Epithelial cell of proximal tubule (primary cell): ENCODE measurements around the gene MYH7B. TPM values are rescaled to one million over a fixed set of nuclear protein-coding genes. Genes with fewer than 3 reads are reported as not detected.

Source experiments
- DNase-seq: peaks from one replicate; pipeline ENCODE4 v3.0.0-alpha.2; 2011; ENCODE audit warnings: low read depth
- H3K4me3 ChIP-seq: 2 replicates; pipeline ENCODE4 v1.5.1; 2011; ENCODE audit warnings: low read depth, mild to moderate bottlenecking, low read length
- total RNA-seq: library from RNA; depleted of rRNA; stranded (reverse); fragments of >200 nt; gene quantifications from 2 replicates; pipeline ENCODE4 v1.2.3, GENCODE V29; 2015
- TF ChIP-seq, protein P1 (sequence below): conservative IDR thresholded peaks from 2 replicates; pipeline ENCODE4 v1.5.1; 2012; ENCODE audit warnings: low read depth, mild to moderate bottlenecking, low read length

MYH7B gene
- total RNA-seq = not detected in 2 replicates

DNA sequence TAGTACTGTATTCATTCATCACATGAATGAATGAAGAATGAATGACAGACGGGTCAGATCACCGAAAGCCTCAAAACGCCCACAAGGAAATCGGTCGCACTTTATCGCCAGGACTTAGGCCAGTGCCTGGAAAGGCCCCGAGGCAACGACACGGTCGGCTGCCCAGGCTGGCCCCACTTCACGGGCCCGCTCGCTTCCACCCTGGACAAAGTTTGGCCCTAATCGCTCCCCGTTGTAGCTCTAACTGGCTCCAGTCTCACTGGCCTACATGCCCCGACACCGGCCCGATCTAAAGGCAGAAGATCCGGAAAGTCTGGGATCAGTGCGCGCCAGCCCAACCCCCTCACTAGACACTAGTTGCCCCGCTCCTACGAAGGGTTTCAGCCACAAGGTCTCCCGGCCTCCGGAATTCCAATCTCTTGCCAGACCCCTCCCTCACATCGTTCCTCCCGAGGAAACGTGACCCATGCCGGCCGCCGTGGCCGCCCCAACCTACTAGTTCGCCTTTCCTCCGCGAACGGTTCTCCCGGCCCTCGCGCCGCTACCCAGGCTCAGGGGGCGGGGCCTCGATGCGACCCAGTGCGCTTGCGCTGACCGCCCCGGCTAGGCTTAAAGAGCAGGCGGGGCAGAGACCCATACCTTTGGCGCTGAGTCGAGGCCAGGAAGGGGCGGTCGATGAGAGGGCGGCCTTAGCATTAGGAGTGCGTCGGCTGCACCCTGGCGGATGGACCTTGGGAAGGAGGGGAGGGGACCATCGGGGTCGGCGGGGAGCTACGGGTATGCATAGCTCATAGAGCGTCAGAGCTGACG is at the start of gene MYH7B, which contains the start of gene GSS:
Gene MYH7B (plus strand): TSS at position 638 of the 810 bp plus-strand sequence. CDS start 22,138 bp downstream, outside the sequence.
Gene GSS (minus strand): TSS at position 576 of the 810 bp plus-strand sequence. CDS start 3,954 bp downstream, outside the sequence.
- no peak for DNase-seq
- TF ChIP-seq, protein P1, sequence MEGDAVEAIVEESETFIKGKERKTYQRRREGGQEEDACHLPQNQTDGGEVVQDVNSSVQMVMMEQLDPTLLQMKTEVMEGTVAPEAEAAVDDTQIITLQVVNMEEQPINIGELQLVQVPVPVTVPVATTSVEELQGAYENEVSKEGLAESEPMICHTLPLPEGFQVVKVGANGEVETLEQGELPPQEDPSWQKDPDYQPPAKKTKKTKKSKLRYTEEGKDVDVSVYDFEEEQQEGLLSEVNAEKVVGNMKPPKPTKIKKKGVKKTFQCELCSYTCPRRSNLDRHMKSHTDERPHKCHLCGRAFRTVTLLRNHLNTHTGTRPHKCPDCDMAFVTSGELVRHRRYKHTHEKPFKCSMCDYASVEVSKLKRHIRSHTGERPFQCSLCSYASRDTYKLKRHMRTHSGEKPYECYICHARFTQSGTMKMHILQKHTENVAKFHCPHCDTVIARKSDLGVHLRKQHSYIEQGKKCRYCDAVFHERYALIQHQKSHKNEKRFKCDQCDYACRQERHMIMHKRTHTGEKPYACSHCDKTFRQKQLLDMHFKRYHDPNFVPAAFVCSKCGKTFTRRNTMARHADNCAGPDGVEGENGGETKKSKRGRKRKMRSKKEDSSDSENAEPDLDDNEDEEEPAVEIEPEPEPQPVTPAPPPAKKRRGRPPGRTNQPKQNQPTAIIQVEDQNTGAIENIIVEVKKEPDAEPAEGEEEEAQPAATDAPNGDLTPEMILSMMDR = peak; percentile 57
- H3K4me3 ChIP-seq = peak within 1 kb of the TSS; percentile 86

DNA sequence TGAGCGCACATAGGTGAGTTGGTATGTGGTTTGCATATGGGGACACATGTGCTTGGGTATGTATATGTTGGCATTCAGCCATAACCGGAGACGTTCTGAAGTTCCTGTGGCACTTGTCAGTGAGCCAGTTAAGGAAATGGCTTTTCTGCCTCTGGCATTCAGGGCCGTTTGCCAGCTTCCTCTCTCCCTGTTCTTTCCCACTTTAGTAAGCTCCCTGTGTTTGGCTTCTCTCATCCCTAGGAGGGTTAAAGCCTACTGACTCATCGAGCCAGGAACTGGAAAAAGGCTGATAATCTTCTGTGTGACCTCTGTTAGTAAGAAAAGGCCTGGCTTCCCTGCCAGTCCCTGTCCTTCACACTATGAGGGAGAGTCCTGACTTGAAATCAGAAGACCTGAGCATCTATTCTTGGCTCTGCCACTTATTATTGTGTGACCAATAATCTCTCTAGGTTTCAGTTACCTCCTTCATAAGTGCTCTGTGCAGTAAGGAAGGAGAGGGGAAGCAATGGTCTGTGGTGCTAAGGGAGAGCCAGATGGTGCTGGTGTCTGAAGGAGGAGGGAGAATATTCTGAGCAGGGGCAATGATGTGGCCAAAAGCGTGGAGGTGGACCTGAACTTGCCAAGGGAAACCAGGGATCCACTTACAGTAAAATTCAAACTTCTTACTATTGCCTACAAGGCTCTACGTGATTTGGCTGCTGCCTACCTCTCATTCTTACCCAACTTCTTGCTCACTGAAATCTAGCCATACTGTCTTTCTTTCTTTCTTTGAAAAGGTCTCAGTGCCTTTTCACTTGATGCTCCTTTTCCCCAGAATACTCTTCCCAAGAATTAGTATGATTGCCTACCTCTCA is 47.8 kb upstream of the MYH7B start:
- TF ChIP-seq, protein P1 = no peak
- H3K4me3 ChIP-seq = no peak overlapping the region
- peak; percentile 81 for DNase-seq

DNA sequence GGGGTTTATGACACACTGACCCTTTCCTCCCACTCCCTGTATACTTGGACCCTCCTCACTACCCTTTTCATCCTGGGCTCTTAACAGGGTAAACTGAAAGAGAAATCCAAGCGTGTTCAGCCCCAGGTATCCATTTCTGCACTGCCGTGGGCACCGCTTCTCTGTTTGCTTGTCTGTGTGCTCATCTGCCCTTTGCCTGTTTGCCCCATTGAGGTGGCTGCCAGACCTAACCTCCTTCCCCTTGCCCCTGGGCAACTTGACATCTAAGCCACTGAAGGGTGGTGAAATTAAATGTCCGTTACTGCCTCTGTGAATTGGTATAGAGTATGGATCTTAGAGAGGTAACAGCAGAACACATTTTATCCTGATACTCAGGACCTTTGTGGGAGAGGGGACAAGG is 40.5 kb upstream of the MYH7B start:
- TF ChIP-seq, protein P1 = no peak
- no peak for DNase-seq
- H3K4me3 ChIP-seq = no peak overlapping the region

DNA sequence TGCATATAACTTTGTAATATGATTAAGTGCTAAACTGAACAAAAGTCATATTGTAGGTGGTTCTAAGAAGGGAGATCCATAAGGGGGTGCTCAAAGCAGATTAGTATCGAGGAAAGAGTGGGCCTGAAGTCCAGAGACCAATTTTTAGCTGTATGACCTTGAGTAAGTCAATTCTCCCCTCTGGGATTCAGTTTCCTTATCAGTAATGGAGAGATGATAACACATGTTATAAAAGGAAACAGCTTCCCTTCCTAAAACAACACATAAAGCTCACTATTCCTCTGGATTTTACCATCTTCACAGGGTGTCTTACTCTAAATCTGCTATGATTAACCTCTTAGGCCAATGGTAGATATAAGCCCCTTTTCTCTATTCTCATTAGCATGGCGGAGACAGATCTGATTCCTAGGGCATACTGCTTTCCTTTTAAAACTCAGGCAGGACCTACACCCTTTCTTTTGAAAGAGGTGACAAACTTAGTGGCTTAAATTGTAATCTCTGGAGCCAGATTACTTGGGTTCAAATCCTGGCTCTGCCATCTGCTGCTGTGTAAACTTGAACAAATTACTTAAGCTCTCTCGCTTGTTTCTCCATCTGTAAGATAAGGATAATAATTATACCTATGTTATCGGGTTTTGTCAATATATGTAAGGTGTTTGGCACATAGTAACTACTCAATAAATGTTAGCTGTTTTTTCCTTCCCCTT is 39.8 kb upstream of the MYH7B start:
- H3K4me3 ChIP-seq = no peak overlapping the region
- no peak for DNase-seq
- TF ChIP-seq, protein P1 = no peak

DNA sequence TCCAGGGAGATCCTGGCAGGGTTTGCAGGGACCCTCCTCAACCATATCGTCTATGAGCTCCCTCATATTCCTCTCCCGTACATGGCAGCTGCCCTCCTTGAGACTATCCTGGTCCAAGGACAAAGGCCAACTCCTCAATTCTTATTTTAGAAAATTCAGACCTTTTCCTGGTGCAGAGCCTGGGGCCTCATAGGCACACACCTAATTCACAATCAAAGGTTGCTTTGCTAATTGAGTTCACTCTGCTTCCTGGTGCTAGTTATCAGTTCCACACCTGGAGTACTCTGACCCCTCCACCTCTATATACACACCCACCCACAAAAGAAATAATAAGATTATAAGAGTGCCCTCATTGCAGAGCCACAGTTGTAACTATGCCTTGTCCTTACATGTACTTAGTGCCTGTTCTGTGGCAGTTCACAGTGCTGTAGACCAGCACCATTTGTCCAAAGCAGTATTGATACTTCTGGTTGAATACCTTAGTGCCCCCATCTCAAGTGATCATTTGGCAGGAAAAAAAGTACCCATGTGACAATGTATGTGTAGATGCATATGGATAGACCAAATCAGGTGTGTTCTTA is 38.8 kb upstream of the MYH7B start:
- DNase-seq = no peak
- no peak overlapping the region for H3K4me3 ChIP-seq
- TF ChIP-seq, protein P1 = no peak

DNA sequence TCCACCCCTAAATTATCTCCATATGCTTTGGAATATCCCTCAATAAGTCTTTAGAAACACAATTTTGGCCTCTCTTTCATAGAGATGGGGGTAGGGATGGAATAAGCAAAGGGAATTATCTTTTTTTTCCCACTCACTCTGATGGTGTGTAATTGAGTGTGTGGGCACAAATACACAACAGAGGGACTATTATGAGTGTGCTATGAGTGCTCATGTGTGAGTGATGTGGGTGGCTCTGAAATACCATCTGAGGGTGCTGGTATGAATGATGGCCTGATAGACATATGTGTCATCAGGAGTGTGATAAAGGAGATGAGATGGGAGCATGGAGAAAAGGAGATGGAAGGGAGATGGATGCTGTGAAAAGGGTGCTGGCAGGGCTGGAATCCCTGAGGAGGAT is 35.6 kb upstream of the MYH7B start:
- TF ChIP-seq, protein P1 = no peak
- H3K4me3 ChIP-seq = no peak overlapping the region
- no peak for DNase-seq
